Mesodermal cell (in vitro differentiated cells): ENCODE measurements around the gene HNRNPM.
A peak's percentile ranks its signal among the peaks of the same experiment; 100 is the strongest.

Source experiments
- H3K27ac ChIP-seq: 2 replicates; pipeline ENCODE4 v1.7.0; 2013; ENCODE audit warnings: mild to moderate bottlenecking, low read depth, low read length, moderate library complexity; ENCODE audit not compliant: severe bottlenecking
- H3K36me3 ChIP-seq: 2 replicates; pipeline ENCODE4 v1.7.1; 2013; ENCODE audit warnings: mild to moderate bottlenecking, low read length, moderate library complexity; ENCODE audit not compliant: control insufficient read depth, insufficient read depth
- H3K4me1 ChIP-seq: one replicate; pipeline ENCODE4 v1.7.1; 2013; ENCODE audit warnings: mild to moderate bottlenecking, low read length; ENCODE audit not compliant: insufficient read depth, control insufficient read depth, poor library complexity, severe bottlenecking
- H3K4me3 ChIP-seq: 2 replicates; pipeline ENCODE4 v1.7.0; 2013; ENCODE audit warnings: low read length, control low read depth, mild to moderate bottlenecking; ENCODE audit not compliant: insufficient read depth, poor library complexity, severe bottlenecking; ENCODE audit errors: extremely low read depth
- H3K9me3 ChIP-seq: 2 replicates; pipeline ENCODE4 v1.7.1; 2013; ENCODE audit warnings: mild to moderate bottlenecking, low read length, moderate library complexity; ENCODE audit not compliant: control insufficient read depth
- WGBS, 2 experiments: methylation state at CpG; one replicate each; pipeline ENCODE4 v1.1.5; 2013; ENCODE audit warnings: missing lambda C conversion rate in 2 of 2; ENCODE audit not compliant: insufficient coverage in 2 of 2; 5-methylcytosine and 5-hydroxymethylcytosine counted together

HNRNPM gene

DNA sequence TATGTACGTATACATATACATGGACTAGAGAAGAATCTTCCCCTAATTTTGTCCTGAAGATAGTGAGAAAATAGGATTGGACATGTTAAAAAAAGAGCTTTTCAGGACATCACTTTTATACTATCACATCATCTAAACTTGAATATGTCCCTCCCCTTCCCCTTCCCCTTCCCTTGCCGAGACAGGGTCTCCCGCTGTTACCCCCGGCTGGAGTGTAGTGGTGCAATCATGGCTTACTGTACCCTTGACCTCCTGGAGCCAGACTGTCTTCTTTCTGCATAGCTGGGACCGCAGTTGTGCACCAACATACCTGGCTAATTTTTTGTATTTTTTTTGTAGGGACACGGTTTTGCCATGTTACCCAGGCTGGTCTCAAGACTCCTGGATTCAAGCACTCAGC is 6.6 kb downstream of the HNRNPM start:
- H3K4me3 ChIP-seq = no peak overlapping the region
- H3K4me1 ChIP-seq = peaks cover 35% of the 10 kb centered on the region
- no peaks in the 10 kb centered on the region for H3K9me3 ChIP-seq
- H3K36me3 ChIP-seq = peaks cover 77% of the 10 kb centered on the region
- no peak overlapping the region for H3K27ac ChIP-seq
- WGBS, 2 experiments = 78 to 81% methylated on average over 3 to 4 of the region's 6 CpGs

DNA sequence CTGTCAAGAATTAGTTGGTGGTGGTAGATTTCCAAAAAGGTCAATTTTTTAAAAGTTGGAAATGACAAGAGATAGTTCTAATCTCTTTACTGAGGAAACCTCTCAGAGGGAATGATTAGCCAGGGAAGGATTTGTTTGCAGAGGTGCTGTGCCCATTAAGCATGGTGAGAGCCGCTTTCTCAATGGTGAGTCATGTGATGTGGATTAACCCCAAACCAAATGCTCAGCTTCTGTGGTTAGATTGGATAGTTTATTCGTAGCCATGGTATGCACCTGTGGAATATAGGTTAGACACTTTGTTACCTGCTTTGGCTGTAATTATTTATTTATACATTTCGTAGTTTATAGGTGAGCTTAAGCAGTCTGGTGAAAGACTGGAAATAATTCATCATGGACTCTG is 7.1 kb downstream of the HNRNPM start:
- Histone ChIP-seq H3K27ac (no peak overlapping the region), H3K4me1 (peaks cover 36% of the 10 kb centered on the region), H3K36me3 (peaks cover 77% of the 10 kb centered on the region), H3K4me3 (no peak overlapping the region), H3K9me3 (no peaks in the 10 kb centered on the region)
- WGBS, 2 experiments = 100% methylated on average over 1 of the region's 3 CpGs

DNA sequence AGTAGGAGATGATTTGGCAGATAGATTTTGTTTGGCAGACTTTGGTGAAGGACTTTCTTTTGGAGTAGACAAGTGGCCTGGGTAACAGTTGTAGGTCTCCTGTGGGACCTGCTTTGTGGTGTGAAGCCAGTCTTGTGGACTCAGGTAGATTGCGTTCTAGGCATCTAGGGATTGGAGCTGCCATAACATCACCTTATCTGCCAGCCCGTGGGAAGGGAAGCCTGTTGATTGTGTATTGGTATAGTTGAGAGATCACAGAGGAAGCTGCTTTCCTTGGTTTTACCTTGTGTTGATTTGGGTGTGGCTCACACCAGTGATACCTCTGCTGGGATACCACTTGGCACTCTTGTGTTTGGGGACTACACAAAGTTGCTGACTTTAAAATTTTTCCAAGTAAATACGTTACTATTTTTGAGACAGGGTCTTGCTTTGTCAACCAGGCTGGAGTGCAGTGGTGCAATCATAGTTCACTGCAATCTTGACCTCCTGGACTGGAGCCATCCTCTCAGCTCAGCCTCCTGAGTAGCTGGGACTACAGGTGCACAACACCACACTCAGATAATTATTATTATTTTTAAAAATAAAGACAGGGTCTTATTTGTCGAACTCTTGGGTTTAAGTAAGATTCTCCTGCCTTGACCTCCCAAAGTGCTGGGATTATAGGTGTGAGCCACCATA is 7.8 kb downstream of the HNRNPM start:
- Histone ChIP-seq H3K27ac (no peak overlapping the region), H3K9me3 (no peaks in the 10 kb centered on the region), H3K4me3 (no peak overlapping the region), H3K4me1 (peaks cover 38% of the 10 kb centered on the region), H3K36me3 (peaks cover 74% of the 10 kb centered on the region)
- WGBS, 2 experiments = 96 to 100% methylated on average over 2 to 3 of the region's 4 CpGs

DNA sequence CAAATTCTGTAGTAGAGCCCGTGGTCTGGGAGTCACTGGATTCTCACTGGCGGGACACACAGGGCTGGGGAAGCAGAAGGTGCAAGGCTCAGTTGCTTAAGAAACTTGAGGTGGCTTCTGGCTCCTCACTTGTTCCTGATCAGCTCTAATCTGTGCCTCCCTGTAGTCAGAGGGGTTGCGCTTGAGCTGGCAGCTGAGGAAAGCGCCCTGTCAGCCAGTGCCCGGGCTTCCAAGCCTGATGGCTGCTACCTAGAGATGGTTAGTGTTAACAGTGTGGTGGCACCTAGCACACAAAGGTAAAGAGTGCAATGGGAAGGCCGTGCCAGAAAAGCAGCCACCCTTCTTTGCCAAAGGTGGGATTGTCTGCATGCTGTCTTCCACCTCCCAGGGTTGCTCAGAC is 8.8 kb downstream of the HNRNPM start:
- WGBS, 2 experiments = 96 to 100% methylated on average over 4 to 6 of the region's 6 CpGs

DNA sequence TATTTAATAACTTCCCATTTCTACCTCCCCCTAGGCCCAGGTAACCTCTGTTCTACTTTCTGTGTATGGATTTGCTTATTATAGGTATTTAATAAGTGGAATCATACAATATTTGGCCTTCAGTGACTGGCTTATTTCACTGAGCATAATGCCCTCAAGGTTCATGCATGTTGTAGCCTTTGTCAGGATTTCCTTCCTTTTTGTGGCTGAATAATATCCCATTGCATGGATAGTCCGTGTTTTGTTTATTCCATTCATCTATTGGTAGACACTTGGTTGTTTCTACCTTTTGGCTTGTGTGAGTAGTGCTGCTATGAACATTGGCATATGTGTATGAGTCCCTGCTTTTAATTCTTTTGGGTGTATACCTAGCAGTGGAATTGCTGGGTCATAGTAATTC is 9.4 kb downstream of the HNRNPM start:
- Histone ChIP-seq H3K9me3 (no peaks in the 10 kb centered on the region), H3K4me1 (peaks cover 42% of the 10 kb centered on the region), H3K36me3 (peaks cover 80% of the 10 kb centered on the region), H3K27ac (no peak overlapping the region), H3K4me3 (no peak overlapping the region)
- WGBS, 2 experiments = no CpG with 5 or more reads among the region's 1 CpG

More for the DNA sequence above, 8.8 kb downstream of the HNRNPM start:
- no peaks in the 10 kb centered on the region for H3K9me3 ChIP-seq
- H3K4me3 ChIP-seq = no peak overlapping the region
- no peak overlapping the region for H3K27ac ChIP-seq
- peaks cover 77% of the 10 kb centered on the region for H3K36me3 ChIP-seq
- peaks cover 42% of the 10 kb centered on the region for H3K4me1 ChIP-seq

DNA sequence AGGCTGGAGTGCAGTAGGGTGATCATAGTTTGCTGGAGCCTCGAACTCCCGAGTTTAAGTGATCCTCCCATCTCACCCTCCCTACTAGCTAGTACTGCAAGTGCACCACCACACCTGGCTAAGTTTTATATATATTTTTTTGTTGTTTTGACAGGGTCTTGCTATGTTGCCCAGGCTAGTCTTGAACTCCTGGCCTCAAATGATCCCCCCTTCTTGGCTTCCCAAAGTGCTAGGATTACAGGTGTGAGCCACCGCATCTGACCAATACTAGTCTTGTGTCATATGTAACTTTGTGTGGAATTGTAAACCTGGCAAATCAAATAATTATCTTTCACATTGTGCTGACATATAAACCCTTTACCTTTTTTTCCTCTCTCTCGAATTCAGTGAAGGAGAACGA is 10.2 kb downstream of the HNRNPM start:
- H3K4me1 ChIP-seq = peaks cover 42% of the 10 kb centered on the region
- H3K36me3 ChIP-seq = peaks cover 78% of the 10 kb centered on the region
- WGBS, 2 experiments = 80% methylated on average over 1 of the region's 5 CpGs; no CpG with 5 or more reads in 1 of the 2 experiments
- no peak overlapping the region for H3K4me3 ChIP-seq
- no peak overlapping the region for H3K27ac ChIP-seq
- no peaks in the 10 kb centered on the region for H3K9me3 ChIP-seq

DNA sequence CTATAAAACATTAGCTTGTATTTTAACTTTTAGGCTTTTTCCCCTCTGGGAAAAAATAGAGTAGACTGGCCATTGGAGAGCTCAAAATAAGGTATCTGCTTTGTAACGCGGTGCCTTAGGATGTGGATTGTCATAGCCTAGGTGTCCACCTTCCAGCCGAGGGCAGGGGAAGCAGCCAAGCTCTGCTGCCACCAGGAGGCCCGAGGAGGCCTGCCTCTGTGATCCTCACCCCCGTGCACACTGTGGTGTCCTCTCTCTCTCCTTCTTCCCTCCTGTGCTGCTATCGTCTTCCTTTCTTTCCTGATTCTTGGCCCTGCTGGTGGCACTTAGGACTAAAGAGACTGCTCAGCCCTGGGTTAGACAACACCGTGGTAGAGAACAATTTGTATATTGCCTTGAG is 11.3 kb downstream of the HNRNPM start:
- Histone ChIP-seq H3K4me1 (peaks cover 50% of the 10 kb centered on the region), H3K27ac (no peak overlapping the region), H3K36me3 (peaks cover 85% of the 10 kb centered on the region), H3K9me3 (no peaks in the 10 kb centered on the region), H3K4me3 (no peak overlapping the region)
- WGBS, 2 experiments = 60 to 71% methylated on average over 6 of the region's 7 CpGs

DNA sequence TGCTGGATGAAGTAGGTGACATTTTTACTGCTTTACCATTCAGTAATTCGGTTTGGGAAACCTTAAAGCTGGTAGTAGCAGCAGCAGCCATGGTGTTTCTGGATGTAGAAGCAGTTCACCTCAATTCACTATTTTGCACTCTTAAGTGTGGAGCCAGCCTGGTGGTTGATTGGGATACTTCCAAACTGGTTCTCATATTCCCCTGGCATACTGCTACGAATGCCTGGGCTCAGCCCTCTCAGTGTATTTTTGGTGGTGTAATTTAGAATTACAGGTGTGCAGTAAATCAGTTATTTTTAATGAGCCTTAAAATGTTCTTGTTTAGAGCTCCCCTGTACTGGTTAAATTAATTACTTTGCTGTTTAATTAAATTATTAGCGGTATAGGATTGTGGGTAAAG is 12.4 kb downstream of the HNRNPM start:
- 100% methylated on average over 2 of the region's 3 CpGs; no CpG with 5 or more reads in 1 of the 2 experiments for WGBS, 2 experiments
- peaks cover 84% of the 10 kb centered on the region for H3K36me3 ChIP-seq
- no peak overlapping the region for H3K27ac ChIP-seq
- H3K4me3 ChIP-seq = no peak overlapping the region
- H3K9me3 ChIP-seq = no peaks in the 10 kb centered on the region
- H3K4me1 ChIP-seq = peaks cover 49% of the 10 kb centered on the region

DNA sequence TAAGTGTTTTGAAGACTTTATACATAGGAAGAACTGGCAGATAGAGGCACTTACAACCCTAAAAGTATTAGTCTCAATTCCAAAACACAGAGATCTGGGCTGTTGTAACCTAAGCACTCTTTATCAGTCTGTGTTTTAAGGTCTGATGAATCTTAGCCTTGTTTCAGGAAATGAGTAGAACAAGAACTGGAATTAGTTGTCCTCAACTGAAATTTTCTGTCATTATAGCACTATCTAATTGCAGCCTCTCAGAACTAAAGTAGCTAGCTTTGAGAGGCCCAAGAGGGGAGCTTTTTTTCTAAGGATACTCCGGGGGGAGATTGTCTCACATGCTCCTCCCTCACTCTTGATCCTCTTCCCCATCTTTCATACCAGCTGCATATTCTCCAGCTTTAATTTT is 13.1 kb downstream of the HNRNPM start:
- Histone ChIP-seq H3K4me1 (peaks cover 49% of the 10 kb centered on the region), H3K4me3 (no peak overlapping the region), H3K27ac (no peak overlapping the region), H3K9me3 (no peaks in the 10 kb centered on the region), H3K36me3 (peaks cover 84% of the 10 kb centered on the region)
- WGBS, 2 experiments = 83% methylated on average over 1 of the region's 1 CpG; no CpG with 5 or more reads in 1 of the 2 experiments

DNA sequence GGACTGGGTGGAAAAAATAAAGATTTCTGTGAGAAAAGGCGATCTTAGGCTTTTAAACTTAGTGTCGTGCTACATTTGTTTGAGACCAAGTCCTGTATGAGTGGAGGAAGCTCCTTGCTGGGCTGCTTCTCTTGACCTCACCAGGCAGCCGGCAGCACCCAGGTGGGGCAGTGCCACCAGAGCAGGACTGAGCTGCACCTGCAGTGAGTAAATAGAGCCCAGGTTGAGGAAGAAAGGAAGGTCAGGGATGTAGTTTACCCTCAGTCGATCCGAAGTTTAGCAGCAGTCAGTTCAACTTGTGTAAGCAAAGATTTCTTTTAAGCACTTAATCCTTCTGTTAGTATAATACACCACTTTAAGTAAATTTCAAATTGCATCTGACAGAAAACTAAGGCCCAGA is 13.6 kb downstream of the HNRNPM start:
- H3K4me1 ChIP-seq = peaks cover 49% of the 10 kb centered on the region
- no peak overlapping the region for H3K4me3 ChIP-seq
- WGBS, 2 experiments = 98 to 100% methylated on average over 3 of the region's 5 CpGs
- peaks cover 84% of the 10 kb centered on the region for H3K36me3 ChIP-seq
- no peaks in the 10 kb centered on the region for H3K9me3 ChIP-seq
- H3K27ac ChIP-seq = no peak overlapping the region

DNA sequence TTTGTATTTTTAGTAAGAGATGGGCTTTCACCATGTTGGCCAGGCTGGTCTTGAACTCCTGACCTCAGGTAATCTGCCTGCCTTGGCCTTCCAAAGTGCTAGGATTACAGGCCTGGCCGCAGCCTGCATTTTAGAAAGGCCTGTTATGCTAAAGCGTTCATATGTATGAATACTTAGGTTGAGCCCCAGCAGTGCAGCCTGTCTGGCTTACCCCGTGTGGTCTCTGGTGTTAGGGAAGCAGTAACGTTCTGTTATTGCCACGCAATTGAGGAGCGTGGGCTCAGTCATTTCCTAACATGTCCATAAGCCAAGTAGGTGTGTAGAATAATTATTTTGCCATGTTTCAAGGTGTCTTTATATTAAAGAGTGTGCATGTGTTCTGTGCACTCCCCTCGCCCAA is 14.3 kb downstream of the HNRNPM start:
- H3K4me1 ChIP-seq = peaks cover 49% of the 10 kb centered on the region
- peaks cover 85% of the 10 kb centered on the region for H3K36me3 ChIP-seq
- H3K27ac ChIP-seq = peak overlapping the region; percentile 16
- H3K9me3 ChIP-seq = no peaks in the 10 kb centered on the region
- WGBS, 2 experiments = 87 to 95% methylated on average over 5 to 6 of the region's 7 CpGs
- H3K4me3 ChIP-seq = no peak overlapping the region
